Neural progenitor cell (in vitro differentiated cells): ENCODE data around the gene VN1R5. TPM values are rescaled to one million over a fixed set of nuclear protein-coding genes. Genes with fewer than 3 reads are reported as not detected.
A peak's percentile ranks its signal among the peaks of the same experiment; 100 is the strongest.
"Not testable (repeated sequence)": the region's sequence is repeated elsewhere in the genome, so short reads cannot be mapped to it uniquely, and the experiment has no call there.

ENCODE experiments used
- DNase-seq: peaks from one replicate; pipeline ENCODE4 v3.0.0-alpha.2; 2016; ENCODE audit warnings: low spot score
- H2AFZ ChIP-seq: fragments of 200-600 bp; sonication (generic); replicated peaks from 2 replicates; pipeline ENCODE4 v1.6.1; 2016; ENCODE audit warnings: antibody characterized with exemption
- H3F3A ChIP-seq: fragments of 200-600 bp; sonication (generic); 2 replicates; pipeline ENCODE4 v1.6.1; 2016; ENCODE audit warnings: antibody characterized with exemption, low read depth
- H3K27ac ChIP-seq: fragments of 200-600 bp; sonication (generic); 2 replicates; pipeline ENCODE4 v1.5.1; 2016; ENCODE audit warnings: mild to moderate bottlenecking
- H3K27me3 ChIP-seq: fragments of 200-600 bp; sonication (generic); 2 replicates; pipeline ENCODE4 v1.6.1; 2016; ENCODE audit warnings: mild to moderate bottlenecking, moderate library complexity
- H3K36me3 ChIP-seq: fragments of 200-600 bp; sonication (generic); 2 replicates; pipeline ENCODE4 v1.5.1; 2016
- H3K4me1 ChIP-seq: fragments of 200-600 bp; sonication (generic); 2 replicates; pipeline ENCODE4 v1.6.1; 2016; ENCODE audit warnings: mixed run types
- H3K4me2 ChIP-seq: fragments of 200-600 bp; sonication (generic); 2 replicates; pipeline ENCODE4 v1.6.1; 2016
- H3K4me3 ChIP-seq: fragments of 200-600 bp; sonication (generic); 2 replicates; pipeline ENCODE4 v1.5.1; 2016
- H3K79me2 ChIP-seq: fragments of 200-600 bp; sonication (generic); 2 replicates; pipeline ENCODE4 v1.6.1; 2016; ENCODE audit warnings: low read depth
- H3K9ac ChIP-seq: fragments of 200-600 bp; sonication (generic); 2 replicates; pipeline ENCODE4 v1.6.1; 2016
- H3K9me3 ChIP-seq: fragments of 200-600 bp; sonication (generic); 2 replicates; pipeline ENCODE4 v1.5.1; 2016; ENCODE audit warnings: low read depth
- H4K20me1 ChIP-seq: fragments of 200-600 bp; sonication (generic); 2 replicates; pipeline ENCODE4 v1.6.1; 2016; ENCODE audit warnings: low read depth
- H3K27ac Mint-ChIP-seq: 3 replicates; pipeline ENCODE4 v1.8.0; 2021; ENCODE audit warnings: mixed read lengths
- H3K27me3 Mint-ChIP-seq: 2 replicates; pipeline ENCODE4 v1.8.0; 2022; ENCODE audit warnings: low read depth, mild to moderate bottlenecking, inconsistent platforms, moderate library complexity, mixed read lengths; ENCODE audit not compliant: insufficient read depth
- H3K36me3 Mint-ChIP-seq: 3 replicates; pipeline ENCODE4 v1.8.0; 2021; ENCODE audit warnings: mixed read lengths
- H3K4me1 Mint-ChIP-seq: 3 replicates; pipeline ENCODE4 v1.8.0; 2021; ENCODE audit warnings: mixed read lengths
- H3K4me3 Mint-ChIP-seq: 3 replicates; pipeline ENCODE4 v1.8.0; 2021; ENCODE audit warnings: mild to moderate bottlenecking, moderate library complexity, mixed read lengths
- H3K9me3 Mint-ChIP-seq: 3 replicates; pipeline ENCODE4 v1.8.0; 2020; ENCODE audit warnings: mixed read lengths
- EZH2 ChIP-seq: fragments of 200-600 bp; sonication (generic); IDR thresholded peaks from 2 replicates; pipeline ENCODE4 v1.6.1; 2017; ENCODE audit warnings: antibody characterized with exemption, mild to moderate bottlenecking, moderate library complexity
- EZH2phosphoT487 ChIP-seq: fragments of 200-600 bp; sonication (generic); IDR thresholded peaks from 2 replicates; pipeline ENCODE4 v1.6.1; 2017; ENCODE audit warnings: antibody characterized with exemption
- total RNA-seq: library from RNA; depleted of rRNA; stranded (reverse); fragments of >200 nt; gene quantifications from 2 replicates; pipeline ENCODE4 v1.2.3, GENCODE V29; 2015; ENCODE audit warnings: low replicate concordance
- TF ChIP-seq, protein P1 (sequence below): fragments of 200-600 bp; sonication (generic); IDR thresholded peaks from 2 replicates; pipeline ENCODE4 v1.5.1; 2017; ENCODE audit warnings: antibody characterized with exemption, mild to moderate bottlenecking

VN1R5 gene
- not detected in 2 replicates for total RNA-seq

- not testable (repeated sequence) for H3K9me3 ChIP-seq, H3K27me3 ChIP-seq, H3K36me3 ChIP-seq, H3K27ac Mint-ChIP-seq, H3K4me2 ChIP-seq, H2AFZ ChIP-seq, H3K27me3 Mint-ChIP-seq, H4K20me1 ChIP-seq, H3K79me2 ChIP-seq, H3K4me3 ChIP-seq, H3K27ac ChIP-seq, H3K9ac ChIP-seq, H3K36me3 Mint-ChIP-seq, DNase-seq, H3F3A ChIP-seq, H3K4me3 Mint-ChIP-seq, H3K4me1 Mint-ChIP-seq, H3K4me1 ChIP-seq, H3K9me3 Mint-ChIP-seq
Observed at GRCh38 chr1:247255772-247256171, at the start of gene VN1R5. VN1R5 (plus strand) TSS chr1:247256072.

- no peak overlapping the region for H2AFZ ChIP-seq
- no peaks in the 10 kb centered on the region for H3K9me3 ChIP-seq
- Mint-ChIP-seq H3K4me1 (peaks cover 22% of the 10 kb centered on the region), H3K27me3 (peaks cover 2% of the 10 kb centered on the region), H3K4me3 (peak overlapping the region; percentile 93), H3K9me3 (peaks cover 14% of the 10 kb centered on the region), H3K27ac (no peak overlapping the region), H3K36me3 (peaks cover 33% of the 10 kb centered on the region)
- no peaks in the 10 kb centered on the region for H3K27me3 ChIP-seq
- TF ChIP-seq EZH2phosphoT487 (no peak), EZH2 (no peak)
- TF ChIP-seq, protein P1, sequence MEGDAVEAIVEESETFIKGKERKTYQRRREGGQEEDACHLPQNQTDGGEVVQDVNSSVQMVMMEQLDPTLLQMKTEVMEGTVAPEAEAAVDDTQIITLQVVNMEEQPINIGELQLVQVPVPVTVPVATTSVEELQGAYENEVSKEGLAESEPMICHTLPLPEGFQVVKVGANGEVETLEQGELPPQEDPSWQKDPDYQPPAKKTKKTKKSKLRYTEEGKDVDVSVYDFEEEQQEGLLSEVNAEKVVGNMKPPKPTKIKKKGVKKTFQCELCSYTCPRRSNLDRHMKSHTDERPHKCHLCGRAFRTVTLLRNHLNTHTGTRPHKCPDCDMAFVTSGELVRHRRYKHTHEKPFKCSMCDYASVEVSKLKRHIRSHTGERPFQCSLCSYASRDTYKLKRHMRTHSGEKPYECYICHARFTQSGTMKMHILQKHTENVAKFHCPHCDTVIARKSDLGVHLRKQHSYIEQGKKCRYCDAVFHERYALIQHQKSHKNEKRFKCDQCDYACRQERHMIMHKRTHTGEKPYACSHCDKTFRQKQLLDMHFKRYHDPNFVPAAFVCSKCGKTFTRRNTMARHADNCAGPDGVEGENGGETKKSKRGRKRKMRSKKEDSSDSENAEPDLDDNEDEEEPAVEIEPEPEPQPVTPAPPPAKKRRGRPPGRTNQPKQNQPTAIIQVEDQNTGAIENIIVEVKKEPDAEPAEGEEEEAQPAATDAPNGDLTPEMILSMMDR, result no peak
- H3K9ac ChIP-seq, result peak overlapping the region; percentile 51
- no peaks in the 10 kb centered on the region for H3K36me3 ChIP-seq
- DNase-seq, result no peak
- H3K27ac ChIP-seq, result no peak overlapping the region
- H3F3A ChIP-seq, result peaks cover 5% of the 10 kb centered on the region
- H3K4me2 ChIP-seq, result peak overlapping the region; percentile 91
- H3K4me3 ChIP-seq, result peak overlapping the region; percentile 59
- peaks cover 10% of the 10 kb centered on the region for H3K4me1 ChIP-seq
- H4K20me1 ChIP-seq, result no peaks in the 10 kb centered on the region
- H3K79me2 ChIP-seq, result peaks cover 48% of the 10 kb centered on the region
Observed at GRCh38 chr1:247209396-247209795, 46.5 kb upstream of the VN1R5 start.

DNA sequence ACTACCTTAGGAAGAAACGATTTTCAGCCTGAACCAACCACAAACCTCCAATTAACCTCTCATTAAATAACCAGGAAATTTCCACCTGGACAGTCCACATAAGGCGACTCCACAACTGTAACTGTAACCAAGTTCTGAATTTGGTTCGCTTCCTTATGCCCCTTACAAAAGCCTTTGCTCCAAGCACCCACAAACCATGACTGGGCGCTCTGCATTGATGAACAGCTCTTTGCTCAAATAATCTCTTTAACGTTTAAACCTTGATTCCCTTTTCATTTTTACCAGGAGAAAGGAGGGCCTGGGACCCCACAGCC is 45.9 kb upstream of the VN1R5 start:
- no peak for DNase-seq
- peak overlapping the region; percentile 93 for H3K4me3 Mint-ChIP-seq
- H3K4me1 ChIP-seq, result peaks cover 10% of the 10 kb centered on the region
- H3F3A ChIP-seq, result peaks cover 5% of the 10 kb centered on the region
- peak overlapping the region; percentile 59 for H3K4me3 ChIP-seq
- no peaks in the 10 kb centered on the region for H3K27me3 ChIP-seq
- no peak overlapping the region for H3K27ac Mint-ChIP-seq
- H4K20me1 ChIP-seq, result no peaks in the 10 kb centered on the region
- H3K27ac ChIP-seq, result no peak overlapping the region
- H3K9ac ChIP-seq, result peak overlapping the region; percentile 51
- H3K79me2 ChIP-seq, result peaks cover 42% of the 10 kb centered on the region
- H3K9me3 Mint-ChIP-seq, result peaks cover 14% of the 10 kb centered on the region
- TF ChIP-seq EZH2phosphoT487 (no peak), EZH2 (no peak)
- TF ChIP-seq, protein P1, result no peak
- H3K4me2 ChIP-seq, result peak overlapping the region; percentile 91
- H3K27me3 Mint-ChIP-seq, result peaks cover 2% of the 10 kb centered on the region
- H3K4me1 Mint-ChIP-seq, result peaks cover 22% of the 10 kb centered on the region
- H3K9me3 ChIP-seq, result no peaks in the 10 kb centered on the region
- H3K36me3 ChIP-seq, result no peaks in the 10 kb centered on the region
- H2AFZ ChIP-seq, result peak overlapping the region; percentile 21
- peaks cover 29% of the 10 kb centered on the region for H3K36me3 Mint-ChIP-seq

- H3K27me3 Mint-ChIP-seq, result peaks cover 2% of the 10 kb centered on the region
- Histone ChIP-seq H3K4me1 (peaks cover 10% of the 10 kb centered on the region), H4K20me1 (no peaks in the 10 kb centered on the region), H3F3A (peaks cover 5% of the 10 kb centered on the region), H3K4me2 (peak overlapping the region; percentile 91), H3K27me3 (no peaks in the 10 kb centered on the region), H3K9me3 (no peaks in the 10 kb centered on the region), H2AFZ (peak overlapping the region; percentile 21), H3K4me3 (peak overlapping the region; percentile 59), H3K36me3 (no peaks in the 10 kb centered on the region), H3K27ac (peak overlapping the region; percentile 31), H3K79me2 (peaks cover 41% of the 10 kb centered on the region), H3K9ac (peak overlapping the region; percentile 51)
- H3K27ac Mint-ChIP-seq, result peak overlapping the region; percentile 57
- H3K4me1 Mint-ChIP-seq, result peaks cover 22% of the 10 kb centered on the region
- peak; percentile 99 for DNase-seq
- H3K4me3 Mint-ChIP-seq, result peak overlapping the region; percentile 93
- peaks cover 14% of the 10 kb centered on the region for H3K9me3 Mint-ChIP-seq
- peaks cover 27% of the 10 kb centered on the region for H3K36me3 Mint-ChIP-seq
- TF ChIP-seq EZH2 (no peak), EZH2phosphoT487 (no peak)
- TF ChIP-seq, protein P1, result no peak
Observed at GRCh38 chr1:247210376-247211117, 45.3 kb upstream of the VN1R5 start.
